HCT116 (cell line): ENCODE results near the gene VMP1. TPM values are rescaled to one million over a fixed set of nuclear protein-coding genes. Genes with fewer than 3 reads are reported as not detected.
A peak's percentile ranks its signal among the peaks of the same experiment; 100 is the strongest.
"Not testable (repeated sequence)": the region's sequence is repeated elsewhere in the genome, so short reads cannot be mapped to it uniquely, and the experiment has no call there.

ENCODE experiments used
- ATAC-seq: fragments of 200-7000 bp; cut with Tn5 transposase; 2 replicates; pipeline ENCODE4 v1.9.1; 2020; ENCODE audit warnings: mild to moderate bottlenecking, moderate library complexity
- BruUV-seq: library from RNA; stranded (reverse); fragments of 400-500 nt; replicated peaks from 2 replicates; lab custom pipeline; 2021; lab: Mats Ljungman, UMichigan
- CTCF ChIA-PET: fragments of 300-600 bp; sonication (Branson Sonifier 250); formaldehyde crosslinking; loops from one replicate; lab custom pipeline; 2021; ENCODE audit warnings: antibody characterized with exemption; lab: Charles Lee
- POLR2A ChIA-PET: fragments of 300-600, 350-600 bp; sonication (Branson Sonifier 250); formaldehyde crosslinking; loops from one replicate; lab custom pipeline; 2021; ENCODE audit warnings: antibody characterized with exemption; lab: Charles Lee
- RAD21 ChIA-PET, 2 experiments: fragments of 300-600 bp; sonication (Branson Sonifier 250); formaldehyde crosslinking; loops; one replicate each; lab custom pipeline; 2023; ENCODE audit warnings: low total read pairs in 2 of 2; ENCODE audit not compliant: uncharacterized antibody in 2 of 2, unreplicated experiment in 2 of 2, low non-redundant PET in 1 of 2; lab: Charles Lee
- DNase-seq: peaks from one replicate; pipeline ENCODE4 v3.0.0-alpha.2; 2010; ENCODE audit warnings: low read depth, low spot score
- H2AFZ ChIP-seq: fragments of 200-600 bp; shearing (Covaris generic), sonication (generic); 2 replicates; pipeline ENCODE4 v1.6.1; 2017; ENCODE audit warnings: low read depth, mixed run types, mixed read lengths, antibody characterized with exemption, low read length; ENCODE audit not compliant: poor library complexity, severe bottlenecking
- H3K27ac ChIP-seq: 2 replicates; pipeline ENCODE4 v1.5.1; 2012; ENCODE audit warnings: low read depth, low read length
- H3K27me3 ChIP-seq: fragments of 200-600 bp; sonication (generic); 2 replicates; pipeline ENCODE4 v1.6.1; 2016; ENCODE audit warnings: mixed run types, low read length, mixed read lengths; ENCODE audit not compliant: insufficient read depth
- H3K36me3 ChIP-seq, 2 experiments: fragments of 200-500 bp in 1 of 2; fragments of 200-600 bp in 1 of 2; sonication (Bioruptor generic) in 1 of 2; sonication (generic) in 1 of 2; 2 replicates each; pipeline versions ENCODE4 v1.5.1 to v1.6.1; 2014 to 2016; ENCODE audit warnings: low read length in 2 of 2, inconsistent platforms in 1 of 2, mixed read lengths in 1 of 2, mixed run types in 1 of 2; ENCODE audit not compliant: insufficient read depth in 2 of 2, control insufficient read depth in 1 of 2
- H3K4me1 ChIP-seq, 2 experiments: fragments of 200-600 bp in 1 of 2; sonication (generic) in 1 of 2; 2 replicates each; pipeline versions ENCODE4 v1.5.1 to v1.6.1; 2012 to 2017; ENCODE audit warnings: low read length in 2 of 2, inconsistent platforms in 1 of 2, mild to moderate bottlenecking in 1 of 2, mixed read lengths in 1 of 2, mixed run types in 1 of 2, moderate library complexity in 1 of 2; ENCODE audit not compliant: insufficient read depth in 2 of 2, control insufficient read depth in 1 of 2
- H3K4me2 ChIP-seq: fragments of 200-600 bp; sonication (generic); 2 replicates; pipeline ENCODE4 v1.6.1; 2017; ENCODE audit warnings: mixed run types, low read length, mixed read lengths
- H3K4me3 ChIP-seq, 2 experiments: fragments of 200-600 bp in 1 of 2; sonication (generic) in 1 of 2; replicated peaks in 1 of 2; 2 replicates each; pipeline ENCODE4 v1.5.1; 2011 to 2016; ENCODE audit warnings: low read length in 2 of 2, control low read depth in 1 of 2, low read depth in 1 of 2, mild to moderate bottlenecking in 1 of 2, mixed read lengths in 1 of 2, mixed run types in 1 of 2
- H3K79me2 ChIP-seq: fragments of 200-600 bp; sonication (generic); 2 replicates; pipeline ENCODE4 v1.6.1; 2017; ENCODE audit warnings: mild to moderate bottlenecking, mixed run types, low read length, moderate library complexity, mixed read lengths; ENCODE audit not compliant: insufficient read depth
- H3K9ac ChIP-seq: fragments of 200-600 bp; sonication (generic); 2 replicates; pipeline ENCODE4 v1.6.1; 2016; ENCODE audit warnings: low read length, mixed read lengths
- H3K9me2 ChIP-seq: fragments of 200-600 bp; sonication (generic), shearing (Covaris generic); 2 replicates; pipeline ENCODE4 v1.6.1; 2017; ENCODE audit warnings: mixed run types, mild to moderate bottlenecking, moderate library complexity; ENCODE audit not compliant: insufficient read depth
- H3K9me3 ChIP-seq, 2 experiments: fragments of 200-500 bp in 1 of 2; fragments of 200-600 bp in 1 of 2; sonication (Bioruptor generic) in 1 of 2; sonication (generic) in 1 of 2; 2 replicates each; pipeline ENCODE4 v1.6.1; 2014 to 2017; ENCODE audit warnings: low read length in 2 of 2, mixed read lengths in 2 of 2, inconsistent platforms in 1 of 2, low read depth in 1 of 2, mild to moderate bottlenecking in 1 of 2, mixed run types in 1 of 2, moderate library complexity in 1 of 2; ENCODE audit not compliant: control insufficient read depth in 1 of 2, insufficient read depth in 1 of 2
- H4K20me1 ChIP-seq: fragments of 200-600 bp; sonication (generic), shearing (Covaris generic); 2 replicates; pipeline ENCODE4 v1.6.1; 2017; ENCODE audit warnings: mixed run types, mild to moderate bottlenecking, moderate library complexity; ENCODE audit not compliant: insufficient read depth
- ATF3 ChIP-seq: IDR thresholded peaks from 2 replicates; pipeline ENCODE4 v1.6.1; 2012
- CBX3 ChIP-seq: IDR thresholded peaks from 2 replicates; pipeline ENCODE4 v1.6.1; 2012; ENCODE audit warnings: low read depth
- CEBPB ChIP-seq: IDR thresholded peaks from 2 replicates; pipeline ENCODE4 v1.6.1; 2012; ENCODE audit warnings: low read depth
- EGR1 ChIP-seq: IDR thresholded peaks from 2 replicates; pipeline ENCODE4 v1.6.1; 2012; ENCODE audit warnings: low read depth
- EZH2 ChIP-seq: fragments of 200-600 bp; sonication (generic); IDR thresholded peaks from 2 replicates; pipeline ENCODE4 v1.6.1; 2017; ENCODE audit warnings: antibody characterized with exemption, mixed run types
- JUND ChIP-seq: IDR thresholded peaks from 2 replicates; pipeline ENCODE4 v1.6.1; 2012
- POLR2A ChIP-seq: IDR thresholded peaks from 2 replicates; pipeline ENCODE4 v1.7.0; 2011; ENCODE audit warnings: borderline replicate concordance; ENCODE audit not compliant: insufficient read depth, insufficient read length; ENCODE audit errors: extremely low read depth
- POLR2AphosphoS5 ChIP-seq: IDR thresholded peaks from 2 replicates; pipeline ENCODE4 v1.6.1; 2011; ENCODE audit warnings: mild to moderate bottlenecking, low read depth, low read length, moderate library complexity
- RAD21 ChIP-seq: IDR thresholded peaks from 2 replicates; pipeline ENCODE4 v1.6.1; 2012; ENCODE audit warnings: low read depth, mild to moderate bottlenecking
- SIN3A ChIP-seq: IDR thresholded peaks from 2 replicates; pipeline ENCODE4 v1.6.1; 2012; ENCODE audit warnings: low read depth
- SP1 ChIP-seq: IDR thresholded peaks from 2 replicates; pipeline ENCODE4 v1.6.1; 2012; ENCODE audit warnings: low read depth
- SRF ChIP-seq: IDR thresholded peaks from 2 replicates; pipeline ENCODE4 v1.6.1; 2012; ENCODE audit warnings: low read depth
- YY1 ChIP-seq: IDR thresholded peaks from 2 replicates; pipeline ENCODE4 v1.6.1; 2011; ENCODE audit warnings: low read length, low read depth, moderate library complexity, mild to moderate bottlenecking; ENCODE audit not compliant: insufficient replicate concordance; ENCODE audit errors: extremely low read depth
- ZBTB33 ChIP-seq: IDR thresholded peaks from 2 replicates; pipeline ENCODE4 v1.6.1; 2011; ENCODE audit warnings: mild to moderate bottlenecking, low read length, moderate library complexity; ENCODE audit not compliant: insufficient replicate concordance; ENCODE audit errors: extremely low read depth
- ZNF274 ChIP-seq: fragments of 200-500 bp; sonication (Bioruptor generic); IDR thresholded peaks from 2 replicates; pipeline ENCODE4 v1.6.1; 2014; ENCODE audit warnings: mild to moderate bottlenecking, low read depth, low read length, inconsistent platforms
- intact Hi-C: fragments of 100-400 bp; cut with micrococcal nuclease; formaldehyde crosslinking; loops from 2 replicates; pipeline ENCODE4 v1.10.0; 2022
- total RNA-seq: library from RNA; stranded (reverse); gene quantifications from one replicate; pipeline ENCODE4 v1.2.1, GENCODE V29; 2021; ENCODE audit not compliant: unreplicated experiment

VMP1 gene
- total RNA-seq, 1 experiment from 2014 or later: 366 TPM

- peak; percentile 54 for TF ChIP-seq EGR1
- TF ChIP-seq RAD21: peak; percentile 69
- no peak for TF ChIP-seq POLR2A
- TF ChIP-seq JUND: peak; percentile 100
Measured at GRCh38 chr17:59754552-59754951, 47.1 kb downstream of the VMP1 start (continued).

GRCh38 chr17:59755069-59755468 is 47.6 kb downstream of the VMP1 start:
- peak overlapping the region; percentile 53 for H3K4me2 ChIP-seq
- H3K9me3 ChIP-seq, H4K20me1 ChIP-seq, H2AFZ ChIP-seq, H3K9me2 ChIP-seq, intact Hi-C loops, DNase-seq, H3K27me3 ChIP-seq, H3K4me3 ChIP-seq: not testable (repeated sequence)
- TSS peak; percentile 35 for BruUV-seq
- peaks cover 68 to 81% of the 10 kb centered on the region in 2 experiments for H3K4me1 ChIP-seq
- POLR2A ChIA-PET: interaction anchor here (0.8 to 10.0 kb wide), 14 partner anchors 10 to 209 kb away, joined by 3 to 443 read pairs (median 4); partner anchors contain the start of genes PTRH2, RNFT1 and VMP1
- RAD21 ChIA-PET: interaction anchor here (0.6 to 2.8 kb wide), 8 partner anchors 28 to 444 kb away, joined by 3 to 12 read pairs (median 4); no protein-coding TSS in a partner anchor
- peak overlapping the region; percentile 56 for H3K9ac ChIP-seq
- CTCF ChIA-PET: interaction anchor here (0.7 to 4.8 kb wide), 16 partner anchors 10 to 282 kb away, joined by 3 to 40 read pairs (median 6); partner anchors contain the start of gene PTRH2
- TF ChIP-seq CEBPB (peak; percentile 29; the same call in 1 of the 2 replicates), CBX3 (peak; percentile 25; the same call in 1 of the 2 replicates)
- H3K36me3 ChIP-seq: peaks cover 0 to 23% of the 10 kb centered on the region in 2 experiments; a peak in 2 of 4 replicates
- peak; percentile 3 for ATAC-seq
- peak overlapping the region; percentile 91 for H3K27ac ChIP-seq
- H3K79me2 ChIP-seq: peaks cover 17% of the 10 kb centered on the region

- Histone ChIP-seq H3K9me2 (no peaks in the 10 kb centered on the region), H3K27ac (peak overlapping the region; percentile 91), H3K27me3 (no peaks in the 10 kb centered on the region), H4K20me1 (no peaks in the 10 kb centered on the region), H3K36me3 (peaks cover 0 to 28% of the 10 kb centered on the region in 2 experiments; a peak in 2 of 4 replicates), H3K4me2 (peak overlapping the region; percentile 53), H3K4me1 (peaks cover 62 to 75% of the 10 kb centered on the region in 2 experiments), H2AFZ (no peak overlapping the region), H3K9me3 (no peaks in the 10 kb centered on the region; a peak in 1 of 4 replicates), H3K9ac (peak overlapping the region; percentile 56), H3K4me3 (peak overlapping the region in 1 of 2 experiments; percentile 7; a peak in 2 of 4 replicates), H3K79me2 (peaks cover 21% of the 10 kb centered on the region)
- CTCF ChIA-PET: interaction anchor here (1.1 kb wide), 1 partner anchor 103 kb away, joined by 3 read pairs; no protein-coding TSS in a partner anchor
- POLR2A ChIA-PET: interaction anchor here (0.6 to 10.0 kb wide), 5 partner anchors 27 to 103 kb away, joined by 5 to 443 read pairs (median 8); no protein-coding TSS in a partner anchor
- ATAC-seq (peak; percentile 71), DNase-seq (peak; percentile 94)
- RAD21 ChIA-PET: interaction anchor here in 1 of 2 experiments (1.1 kb wide), 1 partner anchor 81 kb away, joined by 4 read pairs; no protein-coding TSS in a partner anchor
- BruUV-seq: no TSS peak
- intact Hi-C loops: no loop called here
- TF ChIP-seq SRF (peak; percentile 85), POLR2AphosphoS5 (peak; percentile 61; the same call in 1 of the 2 replicates), EZH2 (no peak), SP1 (peak; percentile 97), EGR1 (peak; percentile 42; the same call in 1 of the 2 replicates), CEBPB (peak; percentile 91), POLR2A (no peak), JUND (peak; percentile 99), ZBTB33 (no peak), SIN3A (peak; percentile 86), ATF3 (peak; percentile 61; the same call in 1 of the 2 replicates), ZNF274 (no peak), RAD21 (no peak; the same call in none of the 2 replicates), YY1 (peak; percentile 49)
Measured at GRCh38 chr17:59756236-59756818, 48.9 kb downstream of the VMP1 start.
